Endothelial cell of umbilical vein (primary cell): ENCODE data around the gene OR11H7. TPM values are rescaled to one million over a fixed set of nuclear protein-coding genes. Genes with fewer than 3 reads are reported as not detected.
"Not testable (repeated sequence)": the region's sequence is repeated elsewhere in the genome, so short reads cannot be mapped to it uniquely, and the experiment has no call there.

Source experiments
- BruUV-seq: library from RNA; stranded (reverse); fragments of 400-500 nt; replicated peaks from 2 replicates; lab custom pipeline; 2021; lab: Mats Ljungman, UMichigan
- CTCF ChIA-PET: fragments of 300-600, 350-600 bp; sonication (Branson Sonifier 250); formaldehyde crosslinking; loops from one replicate; lab custom pipeline; 2021; ENCODE audit warnings: antibody characterized with exemption, inconsistent platforms; lab: Charles Lee
- POLR2A ChIA-PET: fragments of 300-600, 350-600 bp; sonication (Branson Sonifier 250); formaldehyde crosslinking; loops from one replicate; lab custom pipeline; 2021; ENCODE audit warnings: antibody characterized with exemption, inconsistent platforms; lab: Charles Lee
- DNase-seq: peaks from one replicate; pipeline ENCODE4 v3.0.0-alpha.2; 2011; ENCODE audit warnings: low read depth, low spot score
- FAIRE-seq: peaks from 2 replicates; lab custom pipeline; 2011; peaks lifted over from hg19 to GRCh38; lab: Jason Lieb, UNC
- H2AFZ ChIP-seq: 2 replicates; pipeline ENCODE4 v1.6.0; 2012; ENCODE audit warnings: low read depth, low read length, control low read depth, inconsistent platforms
- H3K27ac ChIP-seq: 2 replicates; pipeline ENCODE4 v1.5.1; 2011; ENCODE audit warnings: low read depth, mild to moderate bottlenecking, control low read depth, low read length, moderate library complexity; ENCODE audit not compliant: insufficient read depth
- H3K27me3 ChIP-seq, 2 experiments: 2 replicates each; pipeline versions ENCODE4 v1.6.0 to v1.6.1; 2011; ENCODE audit warnings: low read length in 2 of 2, mixed read lengths in 1 of 2; ENCODE audit not compliant: control insufficient read depth in 2 of 2, insufficient read depth in 2 of 2
- H3K36me3 ChIP-seq, 2 experiments: 2 replicates in 1 of 2; 3 replicates in 1 of 2; pipeline ENCODE4 v1.5.1; 2011; ENCODE audit warnings: low read length in 2 of 2, mild to moderate bottlenecking in 1 of 2, moderate library complexity in 1 of 2; ENCODE audit not compliant: control insufficient read depth in 2 of 2, insufficient read depth in 2 of 2; ENCODE audit errors: extremely low read depth in 1 of 2
- H3K4me1 ChIP-seq: 3 replicates; pipeline ENCODE4 v1.5.1; 2011; ENCODE audit warnings: mild to moderate bottlenecking, low read length; ENCODE audit not compliant: control insufficient read depth, insufficient read depth; ENCODE audit errors: extremely low read depth
- H3K4me2 ChIP-seq: 2 replicates; pipeline ENCODE4 v1.6.1; 2011; ENCODE audit warnings: low read length, control low read depth, mixed read lengths; ENCODE audit not compliant: insufficient read depth
- H3K4me3 ChIP-seq, 3 experiments: fragments of 200-600 bp in 1 of 3; sonication (generic), shearing (Covaris generic) in 1 of 3; replicated peaks in 1 of 3; 2 replicates each; pipeline ENCODE4 v1.5.1; 2011 to 2016; ENCODE audit warnings: control low read depth in 3 of 3, low read length in 3 of 3, mild to moderate bottlenecking in 2 of 3, inconsistent platforms in 1 of 3, low read depth in 1 of 3, moderate library complexity in 1 of 3; ENCODE audit not compliant: insufficient read depth in 1 of 3
- H3K79me2 ChIP-seq: 2 replicates; pipeline ENCODE4 v1.6.0; 2012; ENCODE audit warnings: low read length, inconsistent platforms; ENCODE audit not compliant: control insufficient read depth, insufficient read depth
- H3K9ac ChIP-seq: replicated peaks from 2 replicates; pipeline ENCODE3; 2011; ENCODE audit warnings: low read length, control low read depth; ENCODE audit not compliant: insufficient read depth; ENCODE audit errors: extremely low read depth
- H3K9me1 ChIP-seq: replicated peaks from 3 replicates; pipeline ENCODE4 v1.6.0; 2011; ENCODE audit warnings: mild to moderate bottlenecking, low read length; ENCODE audit not compliant: control insufficient read depth, insufficient read depth; ENCODE audit errors: extremely low read depth
- H3K9me3 ChIP-seq: replicated peaks from 2 replicates; pipeline ENCODE4 v1.5.1; 2012; ENCODE audit warnings: low read length, inconsistent platforms; ENCODE audit not compliant: control insufficient read depth, insufficient read depth
- H4K20me1 ChIP-seq: replicated peaks from 2 replicates; pipeline ENCODE3; 2011; ENCODE audit warnings: mild to moderate bottlenecking, low read length; ENCODE audit not compliant: control insufficient read depth, insufficient read depth; ENCODE audit errors: extremely low read depth
- CTCF ChIP-seq, 2 donors: IDR thresholded peaks; 1 replicate in 1 of 2; 2 replicates in 1 of 2; pipeline ENCODE4 v1.5.1; 2011; ENCODE audit warnings: low read length in 2 of 2, mild to moderate bottlenecking in 2 of 2, moderate library complexity in 2 of 2, control low read depth in 1 of 2, inconsistent platforms in 1 of 2, low read depth in 1 of 2; ENCODE audit not compliant: insufficient read depth in 1 of 2; ENCODE audit errors: extremely low read depth in 1 of 2
- EZH2 ChIP-seq: IDR thresholded peaks from 2 replicates; pipeline ENCODE4 v1.6.1; 2012; ENCODE audit warnings: borderline replicate concordance, low read depth, mild to moderate bottlenecking, moderate library complexity, low read length, inconsistent platforms; ENCODE audit not compliant: severe bottlenecking
- GATA2 ChIP-seq: IDR thresholded peaks from 2 replicates; pipeline ENCODE4 v1.7.0; 2011; ENCODE audit warnings: low read depth, mild to moderate bottlenecking, moderate library complexity, mixed read lengths, low read length; ENCODE audit not compliant: insufficient read length, insufficient read depth
- JUN ChIP-seq: IDR thresholded peaks from 2 replicates; pipeline ENCODE4 v1.6.1; 2011; ENCODE audit warnings: borderline replicate concordance, low read depth; ENCODE audit not compliant: insufficient read length, insufficient read depth
- POLR2AphosphoS5 ChIP-seq: IDR thresholded peaks from 2 replicates; pipeline ENCODE4 v1.6.1; 2012; ENCODE audit warnings: low read depth, mild to moderate bottlenecking, control low read depth, low read length, moderate library complexity; ENCODE audit not compliant: insufficient read depth
- dilution Hi-C: fragments of 300-500 bp; cut with MboI; formaldehyde crosslinking; loops from one replicate; pipeline ENCODE4 v1.15.0; 2019; ENCODE audit warnings: low sequenced_read_pairs; ENCODE audit not compliant: extremely low pct_ligation_motif_present
- intact Hi-C: fragments of 100-400 bp; cut with micrococcal nuclease; formaldehyde crosslinking; loops from one replicate; pipeline ENCODE4 v1.10.0; 2022
- polyA plus RNA-seq, 4 experiments: library from polyadenylated mRNA; depleted of rRNA in 3 of 4; stranded (reverse) in 3 of 4; unstranded in 1 of 4; fragments of >200 nt; gene quantifications; 2 replicates each; pipeline versions ENCODE4 v1.2.1 to v1.2.3, GENCODE V29; 2011 to 2012; ENCODE audit warnings: missing spikeins in 1 of 4
- total RNA-seq: library from RNA; stranded (reverse); gene quantifications from 2 replicates; pipeline ENCODE4 v1.2.3, GENCODE V29; 2021

Gene OR11H7
- total and polyA plus RNA-seq, 2 donors (not counting 3 experiments of a cell fraction or from before 2014, with no cell fraction given), result not detected

GRCh38 chr14:20262642-20263128 lies 33.9 kb downstream of the OR11H7 start:
- dilution Hi-C loops, result no loop called here
- Histone ChIP-seq H3K9me1 (no peaks in the 10 kb centered on the region), H2AFZ (no peak overlapping the region), H3K9me3 (no peaks in the 10 kb centered on the region), H3K4me2 (no peak overlapping the region), H3K27me3 (no peaks in the 10 kb centered on the region), H3K27ac (no peak overlapping the region), H3K9ac (no peak overlapping the region), H3K4me3 (no peak overlapping the region), H3K36me3 (no peaks in the 10 kb centered on the region), H3K79me2 (no peaks in the 10 kb centered on the region), H3K4me1 (no peaks in the 10 kb centered on the region), H4K20me1 (no peaks in the 10 kb centered on the region)
- no TSS peak for BruUV-seq
- FAIRE-seq, result no peak
- ChIA-PET POLR2A (no interaction called here), CTCF (no interaction called here)
- intact Hi-C loops, result no loop called here
- TF ChIP-seq GATA2 (no peak), POLR2AphosphoS5 (no peak), JUN (no peak), CTCF (IDR thresholded peaks at IDR 0.05; ENCODE audit: extremely low read depth in 1 of 2, insufficient read depth in 1 of 2, low read depth in 1 of 2, low read length in 2 of 2) (no peak), EZH2 (no peak)
- no peak for DNase-seq

GRCh38 chr14:20264361-20264760 lies 35.6 kb downstream of the OR11H7 start:
- POLR2A ChIA-PET, CTCF ChIA-PET, H3K4me2 ChIP-seq, H3K79me2 ChIP-seq, H3K27me3 ChIP-seq, H3K9me1 ChIP-seq, dilution Hi-C loops, H3K4me3 ChIP-seq, H4K20me1 ChIP-seq, H3K9ac ChIP-seq, FAIRE-seq, H3K4me1 ChIP-seq, H3K36me3 ChIP-seq, DNase-seq, H3K9me3 ChIP-seq, H3K27ac ChIP-seq, H2AFZ ChIP-seq, intact Hi-C loops, BruUV-seq: not testable (repeated sequence)
